NT2/D1 (cell line): ENCODE measurements around the gene MKLN1.

Experiments
- DNase-seq: peaks from one replicate; pipeline ENCODE4 v3.0.0-alpha.2; 2011; ENCODE audit warnings: low read depth, low spot score
- H3K27me3 ChIP-seq: 2 replicates; pipeline ENCODE4 v1.6.0; 2011; ENCODE audit warnings: mild to moderate bottlenecking; ENCODE audit not compliant: insufficient read length, insufficient read depth
- H3K36me3 ChIP-seq: 2 replicates; pipeline ENCODE4 v1.6.1; 2011; ENCODE audit warnings: mild to moderate bottlenecking, low read length, mixed read lengths; ENCODE audit not compliant: insufficient read depth, insufficient read length
- H3K4me1 ChIP-seq: 2 replicates; pipeline ENCODE4 v1.5.1; 2011; ENCODE audit not compliant: insufficient read depth, insufficient read length
- H3K4me3 ChIP-seq: 2 replicates; pipeline ENCODE4 v1.5.1; 2011; ENCODE audit warnings: low read depth; ENCODE audit not compliant: insufficient read length
- H3K9ac ChIP-seq: 2 replicates; pipeline ENCODE4 v1.6.0; 2011; ENCODE audit warnings: low read depth; ENCODE audit not compliant: insufficient read length
- H3K9me3 ChIP-seq: 2 replicates; pipeline ENCODE4 v1.5.1; 2011; ENCODE audit warnings: mild to moderate bottlenecking, low read length; ENCODE audit not compliant: insufficient read depth
- SUZ12 ChIP-seq: IDR thresholded peaks from 2 replicates; pipeline ENCODE4 v1.6.1; 2011; ENCODE audit not compliant: insufficient read length, insufficient read depth; ENCODE audit errors: extremely low read depth
- YY1 ChIP-seq: IDR thresholded peaks from 2 replicates; pipeline ENCODE4 v1.6.1; 2011; ENCODE audit not compliant: insufficient read length, insufficient read depth
- ZNF274 ChIP-seq: IDR thresholded peaks from 2 replicates; pipeline ENCODE4 v1.6.1; 2011; ENCODE audit warnings: mild to moderate bottlenecking, low read depth, low read length

Gene MKLN1

GRCh38 chr7:131538071-131538812 lies 210.6 kb downstream of the MKLN1 start:
- Histone ChIP-seq H3K9me3 (no peaks in the 10 kb centered on the region), H3K4me1 (peaks cover 33% of the 10 kb centered on the region)

DNA sequence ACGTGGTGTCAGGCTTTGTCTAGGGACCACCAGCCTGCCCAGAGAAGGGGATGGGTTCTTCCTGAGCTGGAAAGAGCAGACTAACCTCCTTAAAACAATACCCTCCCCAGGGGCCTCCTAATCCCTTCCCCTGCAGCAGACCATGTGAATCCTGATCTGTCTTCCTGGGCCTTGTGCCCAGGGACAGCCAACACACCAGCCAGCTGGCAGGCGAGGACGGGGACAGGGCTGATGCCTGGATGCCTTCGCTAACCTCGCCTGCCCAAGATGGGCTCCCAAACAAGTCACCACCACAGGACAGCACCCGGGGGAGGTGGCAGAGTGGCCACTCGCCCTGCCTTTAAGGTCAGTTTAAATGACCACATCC lies 211.1 kb downstream of the MKLN1 start:
- Histone ChIP-seq H3K36me3 (peaks cover 76% of the 10 kb centered on the region), H3K4me1 (peaks cover 38% of the 10 kb centered on the region), H3K4me3 (no peak overlapping the region), H3K27me3 (no peaks in the 10 kb centered on the region), H3K9me3 (no peaks in the 10 kb centered on the region), H3K9ac (no peak overlapping the region)
- TF ChIP-seq YY1 (no peak), SUZ12 (no peak), ZNF274 (no peak)
- no peak for DNase-seq

More at GRCh38 chr7:131538071-131538812, 210.6 kb downstream of the MKLN1 start:
- TF ChIP-seq SUZ12 = no peak
- no peak for TF ChIP-seq YY1
- no peak for TF ChIP-seq ZNF274
- H3K36me3 ChIP-seq = peaks cover 75% of the 10 kb centered on the region
- H3K9ac ChIP-seq = no peak overlapping the region
- peak overlapping the region; percentile 4 for H3K4me3 ChIP-seq
- no peak for DNase-seq
- no peaks in the 10 kb centered on the region for H3K27me3 ChIP-seq

DNA sequence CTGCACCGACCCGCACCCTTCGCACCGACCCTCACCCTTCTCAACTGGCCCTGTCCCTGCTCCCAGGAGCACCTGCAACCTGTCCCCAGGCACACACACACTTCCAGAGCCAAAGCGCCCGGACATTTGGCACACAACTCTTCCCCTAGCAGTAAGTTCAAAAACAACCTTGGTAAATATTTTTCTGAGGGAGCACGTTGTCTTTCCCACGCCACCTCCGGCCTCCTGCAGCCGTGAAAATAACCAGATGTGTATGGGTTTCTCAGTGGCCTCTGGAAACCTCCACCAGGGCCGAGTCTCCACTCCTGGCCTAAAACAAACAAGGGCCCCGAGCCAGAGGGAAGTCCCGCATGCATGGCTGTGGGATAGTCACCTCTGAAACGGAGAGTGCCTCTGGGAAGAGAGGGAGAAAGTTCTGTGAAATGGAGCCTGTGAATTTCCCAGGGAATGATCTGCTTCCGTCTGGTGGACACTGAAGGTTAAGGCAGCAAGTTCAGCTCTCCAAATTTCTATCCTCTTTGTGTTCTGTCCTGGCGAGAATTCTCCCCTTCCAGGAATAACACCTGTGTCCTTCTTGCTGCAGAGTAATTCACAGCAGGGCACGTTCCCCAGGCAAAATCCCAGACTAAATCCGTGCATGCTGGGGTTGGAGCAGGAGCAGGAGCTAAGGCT lies 213.0 kb downstream of the MKLN1 start:
- Histone ChIP-seq H3K27me3 (no peaks in the 10 kb centered on the region), H3K4me1 (peaks cover 50% of the 10 kb centered on the region), H3K4me3 (no peak overlapping the region), H3K9me3 (no peaks in the 10 kb centered on the region), H3K9ac (no peak overlapping the region), H3K36me3 (peaks cover 82% of the 10 kb centered on the region)
- TF ChIP-seq YY1 (no peak), SUZ12 (no peak), ZNF274 (no peak)
- no peak for DNase-seq

- H3K36me3 ChIP-seq = peaks cover 82% of the 10 kb centered on the region
- H3K9me3 ChIP-seq = no peaks in the 10 kb centered on the region
- H3K4me1 ChIP-seq = peaks cover 44% of the 10 kb centered on the region
- no peak for DNase-seq
- H3K27me3 ChIP-seq = no peaks in the 10 kb centered on the region
- no peak overlapping the region for H3K4me3 ChIP-seq
- H3K9ac ChIP-seq = no peak overlapping the region
- TF ChIP-seq YY1 (no peak), ZNF274 (no peak), SUZ12 (no peak)
Observed at GRCh38 chr7:131543298-131543697, 215.6 kb downstream of the MKLN1 start.

DNA sequence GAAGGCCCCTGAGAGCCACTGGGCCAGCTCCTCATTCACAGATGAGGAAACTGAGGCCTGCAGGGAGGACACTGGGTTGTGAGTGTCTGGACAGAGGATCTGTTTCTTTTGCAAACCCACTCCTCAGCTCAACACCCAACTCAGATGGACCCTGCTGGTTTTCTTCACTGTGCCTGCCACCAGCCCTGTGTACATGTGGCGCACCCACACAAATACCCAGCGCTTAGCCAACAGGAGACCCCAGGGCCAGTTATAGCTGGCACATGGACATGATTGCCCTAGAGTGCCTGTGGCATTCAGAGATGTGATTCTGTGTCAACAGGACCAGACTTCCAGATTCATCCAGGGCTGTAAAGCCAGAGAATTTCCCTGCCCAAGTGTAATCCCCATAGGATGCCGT lies 216.3 kb downstream of the MKLN1 start:
- TF ChIP-seq YY1 (no peak), SUZ12 (no peak), ZNF274 (no peak)
- Histone ChIP-seq H3K36me3 (peaks cover 82% of the 10 kb centered on the region), H3K9me3 (no peaks in the 10 kb centered on the region), H3K27me3 (no peaks in the 10 kb centered on the region), H3K4me1 (peaks cover 37% of the 10 kb centered on the region), H3K4me3 (no peak overlapping the region), H3K9ac (no peak overlapping the region)
- no peak for DNase-seq

GRCh38 chr7:131544449-131545301 lies 217.0 kb downstream of the MKLN1 start:
- Histone ChIP-seq H3K4me1 (peaks cover 34% of the 10 kb centered on the region), H3K9me3 (no peaks in the 10 kb centered on the region), H3K36me3 (peaks cover 82% of the 10 kb centered on the region), H3K4me3 (no peak overlapping the region), H3K27me3 (no peaks in the 10 kb centered on the region), H3K9ac (peak overlapping the region; percentile 28)
- no peak for DNase-seq
- TF ChIP-seq ZNF274 = no peak

GRCh38 chr7:131546126-131546525 lies 218.4 kb downstream of the MKLN1 start:
- H3K9me3 ChIP-seq = no peaks in the 10 kb centered on the region
- H3K4me3 ChIP-seq = no peak overlapping the region
- no peak for DNase-seq
- no peaks in the 10 kb centered on the region for H3K27me3 ChIP-seq
- TF ChIP-seq ZNF274 = no peak
- no peak for TF ChIP-seq SUZ12
- TF ChIP-seq YY1 = no peak
- H3K36me3 ChIP-seq = peaks cover 91% of the 10 kb centered on the region
- no peak overlapping the region for H3K9ac ChIP-seq
- H3K4me1 ChIP-seq = peaks cover 34% of the 10 kb centered on the region
